ENCODE results near the gene SOBP. TPM values are rescaled to one million over a fixed set of nuclear protein-coding genes. Genes with fewer than 3 reads are reported as not detected.

The SOBP gene
- total RNA-seq, 2 experiments from 2014 or later = 1.2 to 1.4 TPM

DNA sequence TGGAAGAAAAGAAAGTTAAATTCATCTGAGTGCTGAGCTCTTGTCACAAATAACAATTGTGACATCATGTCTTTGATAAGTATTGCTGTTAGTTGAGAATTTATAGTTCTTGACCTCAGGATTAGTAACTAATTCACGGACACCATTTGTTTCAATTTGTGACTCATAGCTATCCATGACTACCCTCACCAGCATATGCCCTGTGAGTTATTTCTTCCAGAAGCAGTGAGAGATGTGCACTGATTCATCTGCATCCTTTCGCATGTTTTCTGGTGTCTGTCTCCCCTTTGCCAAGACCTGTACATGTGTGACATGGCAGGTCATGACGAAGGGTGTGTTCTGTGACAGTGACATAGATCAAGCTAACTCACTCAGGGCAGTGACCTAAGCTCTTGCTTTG is 86.9 kb downstream of the SOBP start:
- Mint-ChIP-seq H3K36me3 (no peaks in the 10 kb centered on the region), H3K27ac (no peak overlapping the region), H3K4me1 (peaks cover 2% of the 10 kb centered on the region), H3K4me3 (no peak overlapping the region), H3K27me3 (peaks cover 12% of the 10 kb centered on the region), H3K9me3 (no peaks in the 10 kb centered on the region)
- POLR2A ChIA-PET = no interaction called here
- ATAC-seq (ENCODE audit: low read depth) (no peak), DNase-seq (no peak)

DNA sequence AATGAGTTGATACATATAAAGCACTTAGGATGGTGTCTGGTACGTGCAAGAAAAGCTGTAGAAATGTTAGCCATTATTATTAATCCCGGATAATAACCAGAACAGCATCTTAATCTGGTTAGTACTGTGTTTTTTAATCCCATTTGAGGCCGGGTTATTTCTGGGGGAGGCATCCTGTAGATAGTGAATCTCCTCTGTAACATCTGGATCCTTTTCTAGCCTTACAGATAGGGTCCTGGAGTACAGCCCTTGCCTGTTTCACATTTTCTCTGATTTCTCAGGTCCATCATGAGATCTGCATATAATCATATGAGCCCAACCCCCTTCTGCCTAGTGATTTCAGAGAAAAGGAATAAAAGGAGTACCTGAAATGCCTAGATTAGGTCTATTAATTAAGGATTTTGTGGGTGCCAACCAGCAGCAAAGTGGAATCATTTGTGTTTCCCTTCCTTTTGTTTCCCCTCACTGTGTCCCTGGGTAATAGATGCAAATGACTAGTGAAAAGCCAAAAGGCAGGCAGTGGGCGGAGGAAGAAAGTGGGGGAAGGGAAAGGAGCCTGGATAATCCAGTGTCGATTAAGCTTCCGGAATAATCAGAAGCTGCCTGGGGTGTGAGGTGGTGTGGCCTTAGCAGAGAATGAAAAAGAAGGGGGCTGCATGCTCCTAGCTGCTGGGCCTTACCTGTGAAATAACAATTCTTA is 88.9 kb downstream of the SOBP start:
- POLR2A ChIA-PET = no interaction called here
- no peak for DNase-seq
- peaks cover 15% of the 10 kb centered on the region for H3K27me3 Mint-ChIP-seq
- H3K4me3 Mint-ChIP-seq = no peak overlapping the region
- H3K36me3 Mint-ChIP-seq = no peaks in the 10 kb centered on the region
- no peak overlapping the region for H3K27ac Mint-ChIP-seq
- H3K9me3 Mint-ChIP-seq = no peaks in the 10 kb centered on the region
- no peaks in the 10 kb centered on the region for H3K4me1 Mint-ChIP-seq
- no peak for ATAC-seq (ENCODE audit: low read depth)

DNA sequence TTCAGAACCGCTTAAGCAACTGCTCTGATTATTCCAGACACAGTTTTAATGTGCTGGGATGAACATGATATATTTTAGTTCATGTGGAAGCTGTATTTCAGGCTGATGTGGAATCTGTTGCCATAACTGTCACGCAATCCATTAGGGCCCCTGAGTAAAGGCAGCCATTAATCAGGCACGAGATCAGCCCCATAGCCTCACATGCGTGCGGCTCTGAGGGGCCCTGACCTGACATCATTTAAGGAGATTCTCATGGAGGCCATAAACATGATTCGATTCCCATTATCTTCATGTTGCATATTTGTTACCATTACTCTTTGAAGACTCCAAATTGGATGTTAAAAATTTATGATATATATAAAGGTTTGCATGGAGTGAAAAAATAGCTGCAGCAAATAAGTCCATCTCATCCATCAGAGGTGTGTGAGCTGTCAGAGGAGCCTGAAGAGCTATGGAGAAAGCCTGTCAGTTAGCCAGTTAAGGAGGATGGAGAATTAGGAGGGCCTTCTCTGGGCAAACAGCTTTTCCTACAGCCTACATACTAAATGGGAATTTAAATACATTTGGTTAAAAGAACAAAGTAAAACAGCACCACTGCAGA is 89.6 kb downstream of the SOBP start:
- Mint-ChIP-seq H3K27me3 (peaks cover 15% of the 10 kb centered on the region), H3K4me3 (no peak overlapping the region), H3K36me3 (no peaks in the 10 kb centered on the region), H3K9me3 (no peaks in the 10 kb centered on the region), H3K27ac (no peak overlapping the region), H3K4me1 (no peaks in the 10 kb centered on the region)
- POLR2A ChIA-PET = no interaction called here
- no peak for DNase-seq
- ATAC-seq (ENCODE audit: low read depth) = no peak

- Mint-ChIP-seq H3K36me3 (no peaks in the 10 kb centered on the region), H3K4me3 (no peak overlapping the region), H3K4me1 (no peaks in the 10 kb centered on the region), H3K27me3 (peaks cover 16% of the 10 kb centered on the region), H3K9me3 (no peaks in the 10 kb centered on the region), H3K27ac (no peak overlapping the region)
- POLR2A ChIA-PET = no interaction called here
- no peak for ATAC-seq (ENCODE audit: low read depth)
- DNase-seq = no peak
These were observed 92.2 kb downstream of the SOBP start for GRCh38 chr6:107582086-107582485.

DNA sequence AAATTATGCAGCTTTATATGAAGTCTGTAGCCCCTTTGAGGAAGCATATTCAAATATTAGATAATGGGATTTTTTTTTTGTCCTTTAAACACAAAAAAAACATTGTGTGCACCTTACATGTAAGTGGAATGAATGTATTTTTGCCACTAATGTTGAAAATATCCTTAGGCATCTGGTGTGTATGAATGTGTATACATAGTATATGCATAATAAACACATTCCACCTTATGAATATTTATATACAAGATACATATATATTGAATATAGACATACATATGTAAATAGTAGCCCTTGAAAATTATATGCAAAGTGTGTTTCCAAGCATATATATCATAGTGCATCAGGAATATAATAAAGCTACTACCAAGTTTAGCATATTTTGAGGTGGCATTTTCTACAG is 94.8 kb downstream of the SOBP start:
- Mint-ChIP-seq H3K27ac (no peak overlapping the region), H3K4me1 (no peaks in the 10 kb centered on the region), H3K4me3 (no peak overlapping the region), H3K36me3 (no peaks in the 10 kb centered on the region), H3K27me3 (peaks cover 25% of the 10 kb centered on the region), H3K9me3 (no peaks in the 10 kb centered on the region)
- no peak for ATAC-seq (ENCODE audit: low read depth)
- POLR2A ChIA-PET = no interaction called here
- no peak for DNase-seq

DNA sequence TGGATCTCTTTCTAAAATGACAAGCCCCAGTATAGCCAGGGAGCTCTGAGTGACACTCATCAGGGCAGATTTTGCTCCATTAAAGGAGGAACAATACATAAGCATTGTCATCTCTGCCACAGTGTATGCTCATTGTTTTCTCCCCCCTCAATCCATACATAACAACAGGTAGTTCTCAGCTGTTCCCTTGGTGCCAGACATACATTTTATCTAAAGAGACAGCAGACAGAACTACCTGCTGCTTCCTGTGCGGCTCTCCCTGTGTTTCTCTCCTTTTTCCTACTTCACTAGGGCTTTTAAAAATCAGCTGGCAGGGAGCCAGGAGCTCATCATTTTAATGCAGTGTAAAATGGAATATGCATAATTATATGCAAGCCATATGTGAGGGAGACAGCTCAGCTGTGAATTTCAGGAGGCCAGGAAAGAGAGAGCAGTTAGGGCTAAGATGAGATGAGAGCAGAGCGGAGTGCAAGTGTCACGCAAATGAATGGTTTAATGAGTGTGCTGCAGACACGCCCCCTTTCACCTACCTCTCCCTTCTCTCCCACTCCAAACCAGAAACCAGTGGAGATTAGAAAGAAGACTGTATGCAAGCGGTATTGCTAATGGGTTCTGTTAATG is 96.0 kb downstream of the SOBP start:
- Mint-ChIP-seq H3K4me3 (no peak overlapping the region), H3K4me1 (no peaks in the 10 kb centered on the region), H3K27me3 (peaks cover 30% of the 10 kb centered on the region), H3K36me3 (no peaks in the 10 kb centered on the region), H3K9me3 (no peaks in the 10 kb centered on the region), H3K27ac (no peak overlapping the region)
- DNase-seq (no peak), ATAC-seq (ENCODE audit: low read depth) (no peak)
- POLR2A ChIA-PET = no interaction called here

DNA sequence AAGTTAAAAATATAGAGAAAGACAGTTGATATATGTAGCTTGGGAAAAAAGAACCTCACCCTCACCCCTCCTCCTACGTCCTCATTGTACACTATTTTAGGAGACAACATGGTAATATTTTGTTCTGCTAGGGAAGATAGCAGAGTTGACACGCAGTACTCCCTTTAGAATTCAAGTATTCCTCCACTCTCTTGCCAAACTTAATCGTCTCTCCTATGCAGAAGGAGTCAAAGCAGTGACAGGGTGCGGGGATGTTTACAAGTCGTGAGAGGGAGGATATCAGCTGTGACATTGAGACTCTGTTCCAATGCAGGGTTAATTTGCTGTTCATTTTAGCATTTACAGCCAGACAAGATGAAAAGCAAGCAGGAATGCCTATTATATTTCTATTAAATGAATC is 97.5 kb downstream of the SOBP start:
- POLR2A ChIA-PET = no interaction called here
- ATAC-seq (ENCODE audit: low read depth) = no peak
- H3K4me3 Mint-ChIP-seq = no peak overlapping the region
- peaks cover 24% of the 10 kb centered on the region for H3K27me3 Mint-ChIP-seq
- no peaks in the 10 kb centered on the region for H3K9me3 Mint-ChIP-seq
- no peaks in the 10 kb centered on the region for H3K36me3 Mint-ChIP-seq
- DNase-seq = no peak
- no peaks in the 10 kb centered on the region for H3K4me1 Mint-ChIP-seq
- no peak overlapping the region for H3K27ac Mint-ChIP-seq

- POLR2A ChIA-PET = no interaction called here
- Mint-ChIP-seq H3K4me3 (no peak overlapping the region), H3K36me3 (no peaks in the 10 kb centered on the region), H3K9me3 (no peaks in the 10 kb centered on the region), H3K27ac (no peak overlapping the region), H3K27me3 (peaks cover 28% of the 10 kb centered on the region), H3K4me1 (no peaks in the 10 kb centered on the region)
- ATAC-seq (ENCODE audit: low read depth) (no peak), DNase-seq (no peak)
These were observed 99.3 kb downstream of the SOBP start for GRCh38 chr6:107589199-107589598.

- H3K9me3 Mint-ChIP-seq = no peaks in the 10 kb centered on the region
- no peak overlapping the region for H3K4me3 Mint-ChIP-seq
- H3K27ac Mint-ChIP-seq = no peak overlapping the region
- POLR2A ChIA-PET = interaction anchor here (0.9 kb wide), 1 partner anchor 9 kb away, joined by 4 read pairs; no protein-coding TSS in a partner anchor
- peaks cover 28% of the 10 kb centered on the region for H3K27me3 Mint-ChIP-seq
- DNase-seq (no peak), ATAC-seq (ENCODE audit: low read depth) (no peak)
- no peaks in the 10 kb centered on the region for H3K4me1 Mint-ChIP-seq
- no peaks in the 10 kb centered on the region for H3K36me3 Mint-ChIP-seq
These were observed 100.0 kb downstream of the SOBP start for GRCh38 chr6:107589934-107590333.

DNA sequence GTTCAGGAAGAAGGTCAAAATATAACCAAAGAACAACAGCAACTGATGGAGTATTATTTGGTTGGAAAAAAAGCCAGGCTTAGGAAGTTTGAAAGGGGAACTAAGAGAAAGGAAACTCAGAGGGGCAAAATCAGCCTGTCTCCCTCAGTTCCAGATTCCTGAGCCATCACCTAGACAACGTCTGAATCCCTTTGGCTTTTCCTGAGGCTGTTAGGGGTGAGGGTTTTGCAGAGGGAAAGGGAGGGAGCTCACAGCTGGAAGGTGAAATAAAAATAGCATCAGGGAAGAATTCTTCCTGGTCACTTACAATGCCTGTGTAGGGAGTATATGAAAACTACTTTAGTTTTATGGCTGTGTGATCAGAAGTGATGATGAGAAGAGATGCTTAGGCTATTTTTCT is 100.5 kb downstream of the SOBP start:
- Mint-ChIP-seq H3K27me3 (peaks cover 29% of the 10 kb centered on the region), H3K4me1 (no peaks in the 10 kb centered on the region), H3K4me3 (no peak overlapping the region), H3K9me3 (no peaks in the 10 kb centered on the region), H3K36me3 (no peaks in the 10 kb centered on the region), H3K27ac (no peak overlapping the region)
- DNase-seq (no peak), ATAC-seq (ENCODE audit: low read depth) (no peak)
- POLR2A ChIA-PET = interaction anchor here (0.9 kb wide), 1 partner anchor 9 kb away, joined by 4 read pairs; no protein-coding TSS in a partner anchor

- POLR2A ChIA-PET = no interaction called here
- Mint-ChIP-seq H3K4me3 (no peak overlapping the region), H3K27ac (no peak overlapping the region), H3K9me3 (no peaks in the 10 kb centered on the region), H3K27me3 (peaks cover 28% of the 10 kb centered on the region), H3K4me1 (no peaks in the 10 kb centered on the region), H3K36me3 (no peaks in the 10 kb centered on the region)
- ATAC-seq (ENCODE audit: low read depth) (no peak), DNase-seq (no peak)
These were observed 101.4 kb downstream of the SOBP start for GRCh38 chr6:107591346-107591745.

GRCh38 chr6:107592806-107593205 is 102.9 kb downstream of the SOBP start:
- Mint-ChIP-seq H3K4me1 (no peaks in the 10 kb centered on the region), H3K4me3 (no peak overlapping the region), H3K27ac (no peak overlapping the region), H3K9me3 (no peaks in the 10 kb centered on the region), H3K36me3 (no peaks in the 10 kb centered on the region), H3K27me3 (peaks cover 27% of the 10 kb centered on the region)
- no peak for DNase-seq
- POLR2A ChIA-PET = no interaction called here
- ATAC-seq (ENCODE audit: low read depth) = no peak

DNA sequence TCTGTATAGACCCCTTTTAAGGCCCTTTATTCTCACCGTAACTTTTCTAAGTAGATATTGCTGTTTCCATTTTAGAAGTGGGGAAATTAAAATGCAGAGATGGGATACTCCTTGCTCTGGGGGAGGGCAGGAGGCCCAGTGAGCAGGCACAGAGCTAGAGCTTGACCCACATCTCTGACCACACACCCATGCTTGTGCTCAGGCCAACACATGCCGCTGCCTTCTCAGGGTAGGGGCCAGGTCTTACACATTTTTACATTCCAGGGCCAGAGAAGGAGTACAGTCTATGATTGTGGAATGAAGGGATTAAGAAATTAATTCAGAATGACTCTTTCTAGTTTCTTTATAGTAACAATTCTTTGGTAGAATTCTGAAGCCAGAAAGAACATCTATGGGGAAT is 104.8 kb downstream of the SOBP start:
- peaks cover 23% of the 10 kb centered on the region for H3K27me3 Mint-ChIP-seq
- no peak overlapping the region for H3K27ac Mint-ChIP-seq
- H3K9me3 Mint-ChIP-seq = no peaks in the 10 kb centered on the region
- no peak overlapping the region for H3K4me3 Mint-ChIP-seq
- DNase-seq = no peak
- no peaks in the 10 kb centered on the region for H3K4me1 Mint-ChIP-seq
- no peak for ATAC-seq (ENCODE audit: low read depth)
- H3K36me3 Mint-ChIP-seq = no peaks in the 10 kb centered on the region
- POLR2A ChIA-PET = no interaction called here

GRCh38 chr6:107598091-107598490 is 108.2 kb downstream of the SOBP start:
- Mint-ChIP-seq H3K27me3 (peaks cover 23% of the 10 kb centered on the region), H3K4me3 (no peak overlapping the region), H3K4me1 (peaks cover 3% of the 10 kb centered on the region), H3K36me3 (no peaks in the 10 kb centered on the region), H3K9me3 (no peaks in the 10 kb centered on the region), H3K27ac (no peak overlapping the region)
- DNase-seq (no peak), ATAC-seq (ENCODE audit: low read depth) (no peak)
- POLR2A ChIA-PET = no interaction called here
